Measurements from ENCODE around the gene NOX5. TPM values are rescaled to one million over a fixed set of nuclear protein-coding genes. Genes with fewer than 3 reads are reported as not detected.
"Not testable (repeated sequence)": the region's sequence is repeated elsewhere in the genome, so short reads cannot be mapped to it uniquely, and the experiment has no call there.

Gene NOX5
- 0.48 TPM for polyA plus RNA-seq (2013, experiment 1 of 2)
- 1.1 TPM for polyA plus RNA-seq (2013, experiment 2 of 2)

GRCh38 chr15:69014454-69014853 is at the start of gene NOX5:
Gene NOX5 (plus strand): TSS chr15:69014695. CDS start chr15:69014736, 41 bp downstream.
- Histone ChIP-seq H3K27ac (ENCODE audit: low read depth, low read length, severe bottlenecking) (no peak within 1 kb of the TSS), H3K36me3 (ENCODE audit: control insufficient read depth, insufficient read depth, low read length) (no peaks in the 10 kb centered on the region), H3K4me3 (ENCODE audit: extremely low read depth, insufficient read depth, low read length, poor library complexity, severe bottlenecking) (no peak within 1 kb of the TSS), H3K9me3 (ENCODE audit: control insufficient read depth, low read length) (no peaks in the 10 kb centered on the region), H3K4me1 (ENCODE audit: control insufficient read depth, insufficient read depth, low read length, poor library complexity, severe bottlenecking) (no peaks in the 10 kb centered on the region)
- WGBS, 2 experiments (ENCODE audit: insufficient coverage in 2 of 2): 71 to 91% methylated on average over 1 of the region's 1 CpG

- Histone ChIP-seq H3K27ac (ENCODE audit: low read depth, low read length, severe bottlenecking) (no peak overlapping the region), H3K9me3 (ENCODE audit: control insufficient read depth, low read length) (peaks cover 11% of the 10 kb centered on the region), H3K4me3 (ENCODE audit: extremely low read depth, insufficient read depth, low read length, poor library complexity, severe bottlenecking) (no peak overlapping the region), H3K36me3 (ENCODE audit: control insufficient read depth, insufficient read depth, low read length) (no peaks in the 10 kb centered on the region), H3K4me1 (ENCODE audit: control insufficient read depth, insufficient read depth, low read length, poor library complexity, severe bottlenecking) (no peaks in the 10 kb centered on the region)
- 84 to 93% methylated on average over 2 to 5 of the region's 5 CpGs for WGBS, 2 experiments (ENCODE audit: insufficient coverage in 2 of 2)
Measured at GRCh38 chr15:68966996-68967395, 47.5 kb upstream of the NOX5 start.

- H3K27ac ChIP-seq (ENCODE audit: low read depth, low read length, severe bottlenecking): no peak overlapping the region
- H3K36me3 ChIP-seq (ENCODE audit: control insufficient read depth, insufficient read depth, low read length): no peaks in the 10 kb centered on the region
- no peak overlapping the region for H3K4me3 ChIP-seq (ENCODE audit: extremely low read depth, insufficient read depth, low read length, poor library complexity, severe bottlenecking)
- no peaks in the 10 kb centered on the region for H3K4me1 ChIP-seq (ENCODE audit: control insufficient read depth, insufficient read depth, low read length, poor library complexity, severe bottlenecking)
- peaks cover 11% of the 10 kb centered on the region for H3K9me3 ChIP-seq (ENCODE audit: control insufficient read depth, low read length)
Measured at GRCh38 chr15:68967948-68968347, 46.5 kb upstream of the NOX5 start.

GRCh38 chr15:68969298-68969697 is 45.2 kb upstream of the NOX5 start:
- Histone ChIP-seq H3K9me3 (ENCODE audit: control insufficient read depth, low read length) (peaks cover 11% of the 10 kb centered on the region), H3K4me1 (ENCODE audit: control insufficient read depth, insufficient read depth, low read length, poor library complexity, severe bottlenecking) (no peaks in the 10 kb centered on the region), H3K27ac (ENCODE audit: low read depth, low read length, severe bottlenecking) (no peak overlapping the region)

GRCh38 chr15:68972201-68973065 is 42.1 kb upstream of the NOX5 start:
- Histone ChIP-seq H3K27ac (ENCODE audit: low read depth, low read length, severe bottlenecking) (no peak overlapping the region), H3K9me3 (ENCODE audit: control insufficient read depth, low read length) (peaks cover 11% of the 10 kb centered on the region), H3K36me3 (ENCODE audit: control insufficient read depth, insufficient read depth, low read length) (no peaks in the 10 kb centered on the region), H3K4me1 (ENCODE audit: control insufficient read depth, insufficient read depth, low read length, poor library complexity, severe bottlenecking) (no peaks in the 10 kb centered on the region), H3K4me3 (ENCODE audit: extremely low read depth, insufficient read depth, low read length, poor library complexity, severe bottlenecking) (no peak overlapping the region)
- WGBS, 2 experiments (ENCODE audit: insufficient coverage in 2 of 2): 87 to 100% methylated on average over 1 to 4 of the region's 4 CpGs

More at GRCh38 chr15:68969298-68969697, 45.2 kb upstream of the NOX5 start:
- no peaks in the 10 kb centered on the region for H3K36me3 ChIP-seq (ENCODE audit: control insufficient read depth, insufficient read depth, low read length)
- no peak overlapping the region for H3K4me3 ChIP-seq (ENCODE audit: extremely low read depth, insufficient read depth, low read length, poor library complexity, severe bottlenecking)

- H3K4me1 ChIP-seq (ENCODE audit: control insufficient read depth, insufficient read depth, low read length, poor library complexity, severe bottlenecking); H3K9me3 ChIP-seq (ENCODE audit: control insufficient read depth, low read length); H3K36me3 ChIP-seq (ENCODE audit: control insufficient read depth, insufficient read depth, low read length); H3K27ac ChIP-seq (ENCODE audit: low read depth, low read length, severe bottlenecking); H3K4me3 ChIP-seq (ENCODE audit: extremely low read depth, insufficient read depth, low read length, poor library complexity, severe bottlenecking): not testable (repeated sequence)
- 95% methylated on average over 21 to 23 of the region's 26 CpGs for WGBS, 2 experiments (ENCODE audit: insufficient coverage in 2 of 2)
Measured at GRCh38 chr15:68975651-68976160, 38.8 kb upstream of the NOX5 start.

GRCh38 chr15:68977426-68977825 is 37.1 kb upstream of the NOX5 start:
- not testable (repeated sequence) for H3K9me3 ChIP-seq (ENCODE audit: control insufficient read depth, low read length); H3K4me3 ChIP-seq (ENCODE audit: extremely low read depth, insufficient read depth, low read length, poor library complexity, severe bottlenecking); H3K4me1 ChIP-seq (ENCODE audit: control insufficient read depth, insufficient read depth, low read length, poor library complexity, severe bottlenecking); H3K27ac ChIP-seq (ENCODE audit: low read depth, low read length, severe bottlenecking); H3K36me3 ChIP-seq (ENCODE audit: control insufficient read depth, insufficient read depth, low read length)
- 91 to 99% methylated on average over 7 to 9 of the region's 10 CpGs for WGBS, 2 experiments (ENCODE audit: insufficient coverage in 2 of 2)

GRCh38 chr15:68979006-68979405 is 35.5 kb upstream of the NOX5 start:
- Histone ChIP-seq H3K36me3 (ENCODE audit: control insufficient read depth, insufficient read depth, low read length) (no peaks in the 10 kb centered on the region), H3K9me3 (ENCODE audit: control insufficient read depth, low read length) (no peaks in the 10 kb centered on the region), H3K27ac (ENCODE audit: low read depth, low read length, severe bottlenecking) (no peak overlapping the region), H3K4me1 (ENCODE audit: control insufficient read depth, insufficient read depth, low read length, poor library complexity, severe bottlenecking) (no peaks in the 10 kb centered on the region), H3K4me3 (ENCODE audit: extremely low read depth, insufficient read depth, low read length, poor library complexity, severe bottlenecking) (no peak overlapping the region)
- WGBS, 2 experiments (ENCODE audit: insufficient coverage in 2 of 2): 97% methylated on average over 3 of the region's 3 CpGs; no CpG with 5 or more reads in 1 of the 2 experiments

- Histone ChIP-seq H3K4me1 (ENCODE audit: control insufficient read depth, insufficient read depth, low read length, poor library complexity, severe bottlenecking) (no peaks in the 10 kb centered on the region), H3K27ac (ENCODE audit: low read depth, low read length, severe bottlenecking) (no peak overlapping the region), H3K36me3 (ENCODE audit: control insufficient read depth, insufficient read depth, low read length) (no peaks in the 10 kb centered on the region), H3K4me3 (ENCODE audit: extremely low read depth, insufficient read depth, low read length, poor library complexity, severe bottlenecking) (no peak overlapping the region), H3K9me3 (ENCODE audit: control insufficient read depth, low read length) (no peaks in the 10 kb centered on the region)
- WGBS, 2 experiments (ENCODE audit: insufficient coverage in 2 of 2): 100% methylated on average over 1 of the region's 1 CpG; no CpG with 5 or more reads in 1 of the 2 experiments
Measured at GRCh38 chr15:68979816-68980215, 34.7 kb upstream of the NOX5 start.

GRCh38 chr15:68980786-68981185 is 33.7 kb upstream of the NOX5 start:
- Histone ChIP-seq H3K4me1 (ENCODE audit: control insufficient read depth, insufficient read depth, low read length, poor library complexity, severe bottlenecking) (no peaks in the 10 kb centered on the region), H3K36me3 (ENCODE audit: control insufficient read depth, insufficient read depth, low read length) (no peaks in the 10 kb centered on the region), H3K9me3 (ENCODE audit: control insufficient read depth, low read length) (no peaks in the 10 kb centered on the region), H3K4me3 (ENCODE audit: extremely low read depth, insufficient read depth, low read length, poor library complexity, severe bottlenecking) (no peak overlapping the region), H3K27ac (ENCODE audit: low read depth, low read length, severe bottlenecking) (no peak overlapping the region)

GRCh38 chr15:68981941-68982340 is 32.6 kb upstream of the NOX5 start:
- H3K4me1 ChIP-seq (ENCODE audit: control insufficient read depth, insufficient read depth, low read length, poor library complexity, severe bottlenecking): no peaks in the 10 kb centered on the region
- 94% methylated on average over 2 of the region's 4 CpGs; no CpG with 5 or more reads in 1 of the 2 experiments for WGBS, 2 experiments (ENCODE audit: insufficient coverage in 2 of 2)
- H3K9me3 ChIP-seq (ENCODE audit: control insufficient read depth, low read length): no peaks in the 10 kb centered on the region
- H3K36me3 ChIP-seq (ENCODE audit: control insufficient read depth, insufficient read depth, low read length): no peaks in the 10 kb centered on the region
- H3K4me3 ChIP-seq (ENCODE audit: extremely low read depth, insufficient read depth, low read length, poor library complexity, severe bottlenecking): no peak overlapping the region
- no peak overlapping the region for H3K27ac ChIP-seq (ENCODE audit: low read depth, low read length, severe bottlenecking)

All from mesodermal cell (in vitro differentiated cells).